ENCODE measurements around the gene MAGI2. TPM values are rescaled to one million over a fixed set of nuclear protein-coding genes. Genes with fewer than 3 reads are reported as not detected.

MAGI2 gene
- polyA plus RNA-seq, 3 donors from 2014 or later, result not detected

DNA sequence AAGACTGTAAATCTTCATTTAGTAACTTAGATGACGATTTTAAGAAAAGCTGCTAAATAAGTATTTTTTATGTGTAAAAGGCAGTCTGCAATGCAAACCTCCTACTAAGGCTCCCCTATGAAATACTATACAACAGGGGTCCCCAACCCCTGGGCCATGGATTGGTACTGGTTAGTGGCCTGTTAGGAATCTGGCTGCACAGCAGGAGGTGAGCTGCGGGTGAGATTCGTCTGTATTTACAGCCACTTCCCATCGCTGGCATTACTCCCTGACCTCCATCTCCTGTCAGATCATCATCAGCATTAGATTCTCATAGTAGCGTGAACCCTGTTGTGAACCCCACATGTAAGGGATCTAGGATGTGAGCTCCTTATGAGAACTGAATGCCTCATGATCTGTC, 580.4 kb downstream of the MAGI2 start:
- Mint-ChIP-seq H3K9me3 (peaks cover 18 to 50% (median 32%) of the 10 kb centered on the region in 6 donors), H3K27ac (no peak overlapping the region), H3K4me1 (no peaks in the 10 kb centered on the region), H3K36me3 (peaks cover 0 to 4% (median 0%) of the 10 kb centered on the region in 3 donors), H3K4me3 (no peak overlapping the region), H3K27me3 (ENCODE audit: low read depth in 3 of 3) (no peaks in the 10 kb centered on the region)
- no peak for DNase-seq

DNA sequence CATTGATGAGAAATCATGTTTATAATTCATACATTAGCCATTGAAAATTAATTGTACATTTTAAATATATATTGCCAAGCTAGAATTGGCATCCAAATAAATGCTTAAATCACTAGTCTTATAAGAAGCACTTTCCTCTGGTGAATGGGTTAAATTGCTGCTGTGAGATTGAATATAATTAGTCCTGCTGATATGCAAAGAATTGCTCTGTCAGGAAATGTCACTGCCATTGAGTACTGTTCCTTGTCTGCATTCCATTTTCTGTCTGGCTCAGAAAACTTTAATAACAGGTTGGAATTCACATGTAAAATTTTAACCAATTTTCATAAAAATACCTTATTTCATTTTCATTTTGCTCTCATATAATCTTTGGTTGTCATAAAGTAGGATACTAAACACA, 589.1 kb downstream of the MAGI2 start:
- Mint-ChIP-seq H3K27me3 (ENCODE audit: low read depth in 3 of 3) (no peaks in the 10 kb centered on the region), H3K27ac (no peak overlapping the region), H3K36me3 (peaks cover 0 to 6% (median 0%) of the 10 kb centered on the region in 3 donors), H3K4me1 (no peaks in the 10 kb centered on the region), H3K4me3 (no peak overlapping the region), H3K9me3 (peaks cover 14 to 51% (median 35%) of the 10 kb centered on the region in 6 donors)
- DNase-seq, result no peak

DNA sequence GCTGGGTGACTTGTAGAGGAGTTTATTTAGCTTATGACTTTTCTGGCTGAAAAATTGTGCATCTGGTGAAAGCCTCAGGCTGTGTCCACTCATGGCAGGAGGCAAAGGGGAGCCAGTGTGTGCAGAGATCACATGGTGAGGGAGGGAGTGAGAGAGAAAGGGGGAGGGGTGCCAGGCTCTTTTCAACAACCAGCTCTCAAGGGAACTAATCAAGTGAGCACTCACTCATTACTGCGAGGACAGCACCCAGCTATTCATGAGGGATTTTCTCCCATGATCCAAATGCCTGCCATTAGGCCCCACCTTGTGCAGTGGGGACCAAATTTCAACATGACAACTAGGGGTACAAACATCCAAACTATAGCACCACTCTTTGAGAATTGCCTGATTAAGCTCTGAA, 590.2 kb downstream of the MAGI2 start:
- Mint-ChIP-seq H3K4me3 (no peak overlapping the region), H3K27ac (no peak overlapping the region)

DNA sequence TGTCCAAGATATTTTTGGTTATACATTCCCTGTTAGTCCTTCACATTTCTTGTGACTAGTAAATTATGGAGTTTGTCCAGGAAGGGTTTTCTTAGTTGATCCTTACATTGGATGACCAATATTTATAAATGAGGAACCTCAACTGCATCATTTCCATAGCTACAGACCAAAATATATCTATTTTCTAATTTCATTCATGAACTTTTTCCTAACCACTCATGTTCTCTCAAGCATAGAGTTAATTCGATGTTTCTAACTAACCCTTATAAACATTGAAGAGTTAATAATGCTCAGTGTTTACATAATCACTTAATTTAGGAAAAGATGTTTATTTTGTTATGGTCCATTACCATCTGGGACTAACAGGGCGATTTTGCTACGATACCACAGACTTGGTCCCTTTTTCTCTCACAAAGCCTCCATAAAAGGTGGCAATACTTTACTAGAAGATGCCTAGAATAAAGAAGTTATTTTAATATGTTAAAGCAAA, 591.0 kb downstream of the MAGI2 start:
- H3K4me3 Mint-ChIP-seq, result no peak overlapping the region
- H3K4me1 Mint-ChIP-seq, result no peaks in the 10 kb centered on the region
- no peaks in the 10 kb centered on the region for H3K27me3 Mint-ChIP-seq (ENCODE audit: low read depth in 3 of 3)
- DNase-seq, result no peak
- H3K9me3 Mint-ChIP-seq, result peaks cover 12 to 56% (median 39%) of the 10 kb centered on the region in 6 donors
- peaks cover 0 to 6% (median 0%) of the 10 kb centered on the region in 3 donors for H3K36me3 Mint-ChIP-seq
- H3K27ac Mint-ChIP-seq, result no peak overlapping the region

More for the DNA sequence above, 590.2 kb downstream of the MAGI2 start:
- Mint-ChIP-seq H3K9me3 (peaks cover 14 to 56% (median 34%) of the 10 kb centered on the region in 6 donors), H3K4me1 (no peaks in the 10 kb centered on the region), H3K36me3 (peaks cover 0 to 6% (median 0%) of the 10 kb centered on the region in 3 donors), H3K27me3 (ENCODE audit: low read depth in 3 of 3) (no peaks in the 10 kb centered on the region)
- no peak for DNase-seq

DNA sequence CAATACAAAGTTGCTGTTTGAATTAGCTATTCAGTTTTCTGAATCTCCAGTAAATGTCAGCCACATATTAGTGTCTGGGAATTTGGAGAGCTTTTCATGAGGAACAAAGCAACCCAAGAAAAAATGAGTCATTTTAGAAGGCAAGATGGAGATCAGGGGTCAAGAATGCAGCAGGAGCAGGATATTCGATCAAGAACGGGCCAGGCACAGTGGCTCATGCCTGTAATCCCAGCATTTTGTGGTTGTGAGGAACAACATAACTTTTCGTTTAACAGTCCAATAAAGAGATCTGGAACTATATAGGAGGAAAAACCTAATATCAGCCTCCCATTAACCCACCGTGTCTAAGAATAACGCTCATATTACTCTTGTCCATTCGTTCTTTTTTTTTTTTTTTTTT, 600.5 kb downstream of the MAGI2 start:
- Mint-ChIP-seq H3K36me3 (peaks cover 0 to 3% (median 0%) of the 10 kb centered on the region in 3 donors), H3K4me3 (no peak overlapping the region), H3K27me3 (ENCODE audit: low read depth in 3 of 3) (peaks cover 0 to 1% (median 1%) of the 10 kb centered on the region in 3 donors), H3K27ac (no peak overlapping the region), H3K9me3 (peaks cover 0 to 42% (median 13%) of the 10 kb centered on the region in 6 donors), H3K4me1 (no peaks in the 10 kb centered on the region)
- no peak for DNase-seq

DNA sequence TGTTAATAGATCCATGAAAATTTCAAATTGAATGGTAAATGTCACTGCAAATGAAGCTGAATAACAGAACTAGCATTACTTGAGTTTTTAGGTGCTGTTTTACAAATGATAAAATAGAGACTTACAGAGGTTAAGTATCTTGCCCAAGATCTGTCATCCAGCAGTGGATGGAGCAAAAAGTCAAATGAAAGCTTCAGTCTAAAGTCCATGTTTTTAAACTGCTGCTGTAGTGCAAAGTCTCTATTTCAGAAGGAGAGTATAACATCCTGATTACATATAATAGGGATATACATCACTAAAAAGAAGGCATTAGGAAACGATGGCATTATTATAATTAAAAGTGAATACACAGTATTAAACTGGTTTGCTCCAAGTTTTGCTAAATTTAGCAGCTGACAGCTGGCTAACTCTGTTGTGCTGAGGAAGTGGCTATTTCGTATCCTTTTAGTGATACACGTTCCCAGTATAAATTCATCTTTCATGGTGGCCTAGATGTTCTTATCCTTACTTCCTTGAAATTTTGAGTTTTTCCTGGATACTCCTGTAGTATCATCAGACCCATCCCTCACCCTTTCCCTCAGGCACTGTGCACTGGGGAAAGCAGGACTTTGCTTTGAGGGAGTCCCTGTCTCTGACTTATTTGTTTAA, 603.2 kb downstream of the MAGI2 start:
- Mint-ChIP-seq H3K27ac (no peak overlapping the region), H3K4me1 (no peaks in the 10 kb centered on the region), H3K27me3 (ENCODE audit: low read depth in 3 of 3) (peaks cover 0 to 2% (median 1%) of the 10 kb centered on the region in 3 donors), H3K9me3 (peaks cover 3 to 40% (median 10%) of the 10 kb centered on the region in 6 donors), H3K36me3 (peaks cover 0 to 3% (median 0%) of the 10 kb centered on the region in 3 donors), H3K4me3 (no peak overlapping the region)
- DNase-seq, result no peak

DNA sequence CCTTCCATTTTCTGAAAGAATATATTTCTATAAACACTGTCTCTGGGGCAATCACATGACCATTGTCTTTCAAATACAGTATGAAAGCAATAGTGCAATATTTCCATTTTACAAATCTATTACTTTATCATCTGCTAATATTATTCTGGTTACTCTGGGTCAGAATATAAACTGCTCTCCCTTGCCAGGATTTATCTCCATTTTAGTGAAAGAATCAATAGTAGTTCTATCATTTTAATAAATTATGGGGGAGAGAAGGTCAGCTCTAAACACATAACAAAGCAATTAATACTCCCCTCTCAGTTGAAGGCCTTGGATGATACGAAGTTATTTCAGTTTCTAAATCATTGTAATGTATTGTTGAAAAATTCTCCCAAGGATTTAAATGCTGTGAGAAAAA, 608.3 kb downstream of the MAGI2 start:
- H3K27ac Mint-ChIP-seq, result no peak overlapping the region
- H3K36me3 Mint-ChIP-seq, result peaks cover 0 to 4% (median 0%) of the 10 kb centered on the region in 3 donors
- H3K9me3 Mint-ChIP-seq, result peaks cover 4 to 23% (median 13%) of the 10 kb centered on the region in 6 donors
- peaks cover 0 to 2% (median 0%) of the 10 kb centered on the region in 3 donors for H3K27me3 Mint-ChIP-seq (ENCODE audit: low read depth in 3 of 3)
- H3K4me1 Mint-ChIP-seq, result no peaks in the 10 kb centered on the region
- H3K4me3 Mint-ChIP-seq, result no peak overlapping the region
- no peak for DNase-seq

DNA sequence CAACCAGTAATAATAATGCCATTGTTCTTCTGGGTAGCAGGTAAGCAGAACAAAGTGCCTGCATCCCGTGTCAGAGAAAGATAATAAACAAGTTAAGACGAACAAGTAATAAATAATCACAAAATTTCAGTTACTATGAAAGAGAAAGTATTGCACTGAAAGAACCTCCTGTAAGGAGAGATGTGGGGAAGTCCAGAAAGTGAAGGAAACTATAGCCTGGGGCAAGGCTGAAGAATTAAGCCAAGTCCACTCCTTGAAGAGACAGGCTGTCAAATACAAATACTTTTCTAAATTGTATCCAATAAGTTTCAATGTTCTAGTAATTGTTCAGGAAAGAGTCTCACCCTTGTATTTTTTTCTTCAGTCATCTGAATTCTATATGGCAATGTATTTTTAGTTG, 611.4 kb downstream of the MAGI2 start:
- Mint-ChIP-seq H3K4me1 (no peaks in the 10 kb centered on the region), H3K27ac (no peak overlapping the region), H3K36me3 (peaks cover 0 to 4% (median 0%) of the 10 kb centered on the region in 3 donors), H3K4me3 (no peak overlapping the region), H3K9me3 (peaks cover 10 to 34% (median 18%) of the 10 kb centered on the region in 6 donors), H3K27me3 (ENCODE audit: low read depth in 3 of 3) (peaks cover 0 to 3% (median 2%) of the 10 kb centered on the region in 3 donors)
- DNase-seq, result no peak

DNA sequence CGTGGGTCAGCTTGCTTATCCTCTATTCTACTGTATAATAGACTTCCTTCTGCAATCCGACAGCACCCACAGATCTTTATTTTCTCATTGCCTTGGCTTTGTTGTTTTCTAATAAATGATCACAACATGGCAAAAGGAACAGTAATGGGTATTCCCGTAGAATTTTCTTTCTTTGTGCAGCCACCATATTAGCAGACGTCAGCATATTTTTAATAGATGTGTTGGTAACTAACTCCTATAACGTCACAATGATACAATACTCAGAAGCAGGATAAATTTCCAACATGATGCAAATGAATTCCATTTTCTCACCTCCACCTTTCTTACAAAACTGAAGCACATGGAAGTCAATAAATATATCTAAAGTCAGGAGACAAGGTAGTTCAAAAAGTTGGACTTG, 617.6 kb downstream of the MAGI2 start:
- Mint-ChIP-seq H3K27ac (no peak overlapping the region), H3K4me3 (no peak overlapping the region), H3K36me3 (no peaks in the 10 kb centered on the region), H3K4me1 (no peaks in the 10 kb centered on the region), H3K9me3 (peaks cover 15 to 67% (median 20%) of the 10 kb centered on the region in 6 donors), H3K27me3 (ENCODE audit: low read depth in 3 of 3) (peaks cover 0 to 4% (median 2%) of the 10 kb centered on the region in 3 donors)
- no peak for DNase-seq

DNA sequence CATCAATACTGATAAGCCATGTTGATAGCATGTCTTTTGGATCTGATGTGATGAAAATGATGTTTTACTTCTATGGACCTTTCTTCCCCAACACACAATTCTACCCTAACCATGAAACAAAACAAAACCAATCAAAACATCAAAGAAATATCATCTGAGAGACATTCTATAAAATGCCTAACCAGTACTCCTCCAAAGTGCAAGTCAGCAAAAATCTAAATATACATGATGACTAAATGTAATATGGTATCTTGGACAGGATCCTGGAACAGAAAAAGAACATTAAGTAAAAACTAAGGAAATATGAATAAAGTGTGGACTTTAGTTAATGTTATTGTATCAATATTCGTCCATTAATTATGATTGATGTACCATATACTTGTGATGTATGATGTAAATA, 625.1 kb downstream of the MAGI2 start:
- Mint-ChIP-seq H3K36me3 (no peaks in the 10 kb centered on the region), H3K27ac (no peak overlapping the region), H3K4me3 (no peak overlapping the region), H3K9me3 (peaks cover 2 to 52% (median 18%) of the 10 kb centered on the region in 6 donors), H3K4me1 (no peaks in the 10 kb centered on the region), H3K27me3 (ENCODE audit: low read depth in 3 of 3) (no peaks in the 10 kb centered on the region)
- no peak for DNase-seq

DNA sequence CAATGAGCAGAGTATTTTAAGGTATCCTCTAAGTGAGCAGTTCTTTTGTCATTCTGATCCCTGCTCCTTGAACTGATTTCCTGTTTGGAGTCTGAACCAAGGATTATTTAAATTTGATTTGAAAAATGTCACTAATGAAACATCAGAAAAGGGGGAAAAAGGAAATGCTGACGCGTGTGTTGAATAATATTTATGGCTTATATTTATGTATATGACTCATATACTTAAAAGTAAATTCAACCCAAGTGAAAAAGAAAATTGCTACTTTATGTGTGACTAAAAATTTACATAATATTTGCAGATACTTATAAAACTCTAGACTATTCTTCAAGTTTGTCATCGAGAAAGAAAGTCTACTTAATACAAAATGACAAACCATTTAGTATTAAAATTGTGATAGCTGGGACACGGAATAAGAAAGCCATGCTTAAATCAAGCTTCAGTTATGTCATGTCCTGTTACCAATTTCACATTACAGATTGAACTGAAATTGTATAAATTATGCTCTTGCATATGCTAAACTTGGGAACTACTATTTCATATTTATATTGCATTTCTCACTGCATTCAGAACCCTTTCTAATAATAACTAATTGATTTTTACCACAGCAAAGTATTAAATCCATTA, 649.9 kb downstream of the MAGI2 start:
- Mint-ChIP-seq H3K4me1 (no peaks in the 10 kb centered on the region), H3K27ac (no peak overlapping the region), H3K4me3 (no peak overlapping the region), H3K36me3 (no peaks in the 10 kb centered on the region), H3K9me3 (peaks cover 8 to 43% (median 17%) of the 10 kb centered on the region in 6 donors), H3K27me3 (ENCODE audit: low read depth in 3 of 3) (no peaks in the 10 kb centered on the region)
- no peak for DNase-seq

DNA sequence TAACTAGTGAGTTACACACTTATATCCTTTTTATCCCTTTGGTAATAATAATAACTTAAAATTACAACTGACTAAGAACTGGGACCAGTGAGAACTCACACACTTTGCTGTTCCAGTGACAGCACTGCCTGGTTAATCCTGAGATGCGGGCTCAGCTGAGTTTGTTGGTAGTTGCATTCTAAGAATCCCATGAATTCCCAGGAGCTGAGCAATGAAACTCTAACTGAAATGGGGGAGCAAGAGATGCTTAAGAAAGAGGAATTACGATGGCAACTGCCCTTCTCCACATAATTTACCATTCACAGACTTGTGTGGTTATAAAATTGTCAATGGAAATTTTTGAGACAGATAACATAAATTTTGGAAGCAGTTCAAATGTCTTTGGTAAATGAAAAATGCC, 659.4 kb downstream of the MAGI2 start:
- no peak overlapping the region for H3K27ac Mint-ChIP-seq
- H3K4me3 Mint-ChIP-seq, result no peak overlapping the region
- H3K9me3 Mint-ChIP-seq, result peaks cover 2 to 36% (median 7%) of the 10 kb centered on the region in 6 donors
- DNase-seq, result no peak
- H3K36me3 Mint-ChIP-seq, result no peaks in the 10 kb centered on the region
- H3K4me1 Mint-ChIP-seq, result no peaks in the 10 kb centered on the region
- H3K27me3 Mint-ChIP-seq (ENCODE audit: low read depth in 3 of 3), result peaks cover 0 to 4% (median 1%) of the 10 kb centered on the region in 3 donors

DNA sequence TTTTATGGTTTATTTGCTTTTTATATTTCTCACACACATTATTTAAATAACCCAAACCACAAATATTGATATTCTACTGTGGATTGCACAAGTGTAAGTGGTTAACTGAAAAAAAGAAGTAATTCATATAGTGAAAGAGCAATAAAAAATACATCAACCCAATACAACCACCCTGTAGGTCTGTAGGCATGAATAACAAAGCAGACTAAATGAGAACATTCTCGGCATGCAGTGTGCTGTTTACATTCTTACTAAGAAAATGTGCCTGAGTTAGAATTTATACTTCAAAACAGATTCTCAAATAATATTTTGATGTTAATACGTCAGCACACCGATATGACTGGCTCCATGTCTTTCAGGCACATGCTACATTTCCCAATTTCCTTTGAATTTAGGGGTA, 660.8 kb downstream of the MAGI2 start:
- H3K4me1 Mint-ChIP-seq, result no peaks in the 10 kb centered on the region
- H3K36me3 Mint-ChIP-seq, result peaks cover 0 to under 1% (median 0%) of the 10 kb centered on the region in 3 donors
- no peak for DNase-seq
- no peak overlapping the region for H3K4me3 Mint-ChIP-seq
- peaks cover 0 to 2% (median 0%) of the 10 kb centered on the region in 3 donors for H3K27me3 Mint-ChIP-seq (ENCODE audit: low read depth in 3 of 3)
- peaks cover 5 to 42% (median 9%) of the 10 kb centered on the region in 6 donors for H3K9me3 Mint-ChIP-seq
- H3K27ac Mint-ChIP-seq, result no peak overlapping the region

DNA sequence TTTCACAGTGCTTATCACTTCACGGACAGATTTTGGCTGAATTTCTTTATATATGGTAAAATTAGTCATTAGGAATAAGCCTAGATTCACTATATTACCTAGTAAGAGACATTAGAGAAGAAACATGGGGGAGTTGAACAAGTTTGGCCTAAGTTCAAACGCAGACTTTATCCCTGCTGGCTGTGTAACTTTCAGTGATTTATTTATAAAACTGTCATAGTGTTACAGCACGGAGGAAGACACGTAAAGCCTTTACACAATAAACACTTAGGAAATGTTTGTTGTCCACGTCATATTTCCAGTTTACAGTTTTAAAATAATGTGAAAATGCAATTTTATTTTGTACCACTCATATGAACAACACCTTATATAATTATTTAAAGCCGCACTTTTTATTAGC, 661.5 kb downstream of the MAGI2 start:
- Mint-ChIP-seq H3K4me3 (no peak overlapping the region), H3K4me1 (no peaks in the 10 kb centered on the region), H3K27me3 (ENCODE audit: low read depth in 3 of 3) (peaks cover 0 to 2% (median 0%) of the 10 kb centered on the region in 3 donors), H3K9me3 (peaks cover 10 to 48% (median 11%) of the 10 kb centered on the region in 6 donors), H3K27ac (no peak overlapping the region), H3K36me3 (peaks cover 0 to 5% (median 0%) of the 10 kb centered on the region in 3 donors)
- DNase-seq, result no peak

All from immature natural killer cell (primary cell).